ENCODE measurements around the gene AOC3. TPM values are rescaled to one million over a fixed set of nuclear protein-coding genes. Genes with fewer than 3 reads are reported as not detected.

The AOC3 gene
- total and polyA plus RNA-seq, 4 donors: 50.0 to 154 (median 69.2) TPM

DNA sequence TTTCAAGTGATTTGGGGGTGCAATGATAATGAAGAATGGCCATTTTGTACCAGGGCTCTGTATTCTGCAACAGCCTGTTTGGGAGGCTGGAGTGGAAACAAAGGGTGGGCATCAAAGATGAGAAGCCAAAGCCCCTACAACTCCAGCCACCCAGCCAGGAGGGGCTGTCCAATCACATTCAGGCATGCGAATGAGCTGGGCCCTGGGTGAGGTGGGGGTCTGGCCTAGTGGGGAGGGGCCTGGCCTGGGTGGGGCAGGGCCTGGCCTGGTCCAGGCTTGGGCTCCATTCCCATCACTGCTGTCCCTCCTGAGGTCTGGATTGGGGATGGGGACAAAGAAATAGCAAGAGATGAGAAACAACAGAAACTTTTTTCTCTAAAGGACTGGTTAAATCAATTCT, 6.4 kb downstream of the AOC3 start:
- Histone ChIP-seq H3K9me3 (ENCODE audit: control insufficient read depth in 4 of 4, insufficient read depth in 3 of 4, low read length in 3 of 4) (no peaks in the 10 kb centered on the region), H3K36me3 (ENCODE audit: control insufficient read depth in 4 of 4, insufficient read depth in 4 of 4, low read length in 4 of 4) (peaks cover 0 to 13% (median 3%) of the 10 kb centered on the region in 4 donors), H3K27me3 (ENCODE audit: control insufficient read depth in 3 of 3, insufficient read depth in 3 of 3, low read length in 2 of 3) (no peaks in the 10 kb centered on the region), H3K4me1 (ENCODE audit: control insufficient read depth in 5 of 5, insufficient read depth in 5 of 5, low read length in 5 of 5) (peaks cover 0 to 53% (median 7%) of the 10 kb centered on the region in 5 donors), H3K9ac (ENCODE audit: insufficient read depth in 1 of 2, low read length in 2 of 2) (peak overlapping the region in 1 of 2 donors; percentile 23), H3K27ac (ENCODE audit: low read depth in 1 of 2, low read length in 1 of 2) (peak overlapping the region in 1 of 2 donors; percentile 61), H3K4me3 (no peak overlapping the region)
- ATAC-seq (ENCODE audit: insufficient read depth, low FRiP score) (no peak), DNase-seq (no peak)
- no peak for TF ChIP-seq CTCF (IDR thresholded peaks at IDR 0.05; ENCODE audit: control extremely low read depth, extremely low read depth)
- WGBS, 2 donors: 84 to 100% methylated on average over 1 of the region's 1 CpG

DNA sequence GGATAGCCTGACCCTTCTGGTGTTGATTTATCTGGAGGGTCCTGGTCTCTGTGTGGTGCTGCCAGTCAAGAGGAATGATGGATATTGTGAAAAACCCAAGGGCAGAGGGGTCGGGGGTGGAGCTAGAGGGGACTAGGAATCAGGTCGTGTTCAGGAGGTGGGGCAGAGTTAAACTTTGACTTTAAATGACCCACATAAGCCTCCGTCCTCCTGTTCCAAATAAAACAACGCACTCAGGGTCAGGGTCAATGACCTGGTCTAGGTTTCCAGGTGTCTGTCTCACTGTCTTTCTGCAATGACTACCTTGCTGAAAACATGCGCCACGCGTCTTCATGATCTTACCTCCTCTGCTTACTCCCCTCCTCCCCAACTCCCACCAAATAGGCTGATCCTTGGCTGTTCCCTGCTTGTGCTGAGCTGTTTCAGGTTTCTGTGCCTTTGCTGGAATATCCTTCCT, 14.7 kb downstream of the AOC3 start:
- no peak overlapping the region for H3K4me3 ChIP-seq
- H3K27ac ChIP-seq (ENCODE audit: low read depth in 1 of 2, low read length in 1 of 2): peak overlapping the region in 1 of 2 donors; percentile 34
- H3K9ac ChIP-seq (ENCODE audit: insufficient read depth in 1 of 2, low read length in 2 of 2): no peak overlapping the region
- H3K4me1 ChIP-seq (ENCODE audit: control insufficient read depth in 5 of 5, insufficient read depth in 5 of 5, low read length in 5 of 5): peaks cover 0 to 24% (median 5%) of the 10 kb centered on the region in 5 donors
- DNase-seq (no peak), ATAC-seq (ENCODE audit: insufficient read depth, low FRiP score) (no peak)
- WGBS, 2 donors: 70 to 82% methylated on average over 7 of the region's 7 CpGs
- peaks cover 0 to 4% (median 0%) of the 10 kb centered on the region in 4 donors for H3K9me3 ChIP-seq (ENCODE audit: control insufficient read depth in 4 of 4, insufficient read depth in 3 of 4, low read length in 3 of 4)
- no peaks in the 10 kb centered on the region for H3K27me3 ChIP-seq (ENCODE audit: control insufficient read depth in 3 of 3, insufficient read depth in 3 of 3, low read length in 2 of 3)
- no peak for TF ChIP-seq CTCF (IDR thresholded peaks at IDR 0.05; ENCODE audit: control extremely low read depth, extremely low read depth)
- peaks cover 0 to 18% (median 1%) of the 10 kb centered on the region in 4 donors for H3K36me3 ChIP-seq (ENCODE audit: control insufficient read depth in 4 of 4, insufficient read depth in 4 of 4, low read length in 4 of 4)

- DNase-seq (no peak), ATAC-seq (ENCODE audit: insufficient read depth, low FRiP score) (no peak)
- H3K9me3 ChIP-seq (ENCODE audit: control insufficient read depth in 4 of 4, insufficient read depth in 3 of 4, low read length in 3 of 4): peaks cover 0 to 6% (median 0%) of the 10 kb centered on the region in 4 donors
- no peak overlapping the region for H3K27ac ChIP-seq (ENCODE audit: low read depth in 1 of 2, low read length in 1 of 2)
- TF ChIP-seq CTCF (IDR thresholded peaks at IDR 0.05; ENCODE audit: control extremely low read depth, extremely low read depth): no peak
- peaks cover 0 to 20% (median 1%) of the 10 kb centered on the region in 4 donors for H3K36me3 ChIP-seq (ENCODE audit: control insufficient read depth in 4 of 4, insufficient read depth in 4 of 4, low read length in 4 of 4)
- no peak overlapping the region for H3K4me3 ChIP-seq
- WGBS, 2 donors: 82 to 85% methylated on average over 4 of the region's 4 CpGs
- no peaks in the 10 kb centered on the region for H3K27me3 ChIP-seq (ENCODE audit: control insufficient read depth in 3 of 3, insufficient read depth in 3 of 3, low read length in 2 of 3)
- peaks cover 0 to 24% (median 5%) of the 10 kb centered on the region in 5 donors for H3K4me1 ChIP-seq (ENCODE audit: control insufficient read depth in 5 of 5, insufficient read depth in 5 of 5, low read length in 5 of 5)
- H3K9ac ChIP-seq (ENCODE audit: insufficient read depth in 1 of 2, low read length in 2 of 2): no peak overlapping the region
Measured at GRCh38 chr17:42866216-42866615, 15.2 kb downstream of the AOC3 start.

All from lung (tissue), 12 donors.